ENCODE data around the gene LMBR1L. TPM values are rescaled to one million over a fixed set of nuclear protein-coding genes. Genes with fewer than 3 reads are reported as not detected.
A peak's percentile ranks its signal among the peaks of the same experiment; 100 is the strongest.

The LMBR1L gene
- total and polyA plus RNA-seq, 2 of the 8 experiments (the other 6 are each of a cell fraction or from before 2014, with no cell fraction given): 36.6 to 49.6 TPM

DNA sequence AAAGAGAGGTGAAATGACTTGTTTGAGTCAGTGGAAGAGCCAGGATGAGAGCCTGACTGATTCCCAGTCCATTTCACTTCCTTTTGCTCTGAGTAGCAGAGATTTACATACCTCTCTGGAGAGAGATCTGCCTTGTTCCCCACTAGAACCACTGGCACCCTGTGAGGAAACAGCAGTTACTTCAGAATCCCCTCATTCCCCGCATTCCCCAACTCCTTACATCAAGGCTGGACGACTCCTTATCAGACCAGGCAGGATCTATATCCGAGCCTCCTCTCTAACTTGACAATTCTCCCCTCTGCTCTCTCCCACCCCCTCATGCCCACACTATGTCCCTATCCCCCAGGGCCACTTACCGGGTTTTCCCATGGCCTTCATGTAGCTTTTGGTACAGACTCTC lies 44.5 kb downstream of the LMBR1L start:
- Histone ChIP-seq H2AK5ac (ENCODE audit: low read depth, low read length) (no peak overlapping the region), H2BK5ac (ENCODE audit: low read depth, low read length) (no peak overlapping the region), H3K4ac (replicated peaks; ENCODE audit: insufficient read length, low read depth, low read length) (no peak overlapping the region), H3K9me3 (ENCODE audit: insufficient read depth in 2 of 2, low read depth in 1 of 2, low read length in 1 of 2) (no peaks in the 10 kb centered on the region), H4K5ac (ENCODE audit: insufficient read length, low read depth, low read length) (no peak overlapping the region), H2BK20ac (ENCODE audit: low read length) (no peak overlapping the region), H3K27me3 (replicated peaks in 1 of 4; ENCODE audit: control insufficient read depth in 3 of 4, extremely low read depth in 1 of 4, insufficient read depth in 3 of 4, low read length in 3 of 4) (peaks cover 0 to 8% (median 3%) of the 10 kb centered on the region in 4 experiments; a peak in 5 of 7 replicates), H2AFZ (ENCODE audit: low read length) (no peak overlapping the region), H3K18ac (ENCODE audit: extremely low read depth, low read length) (no peak overlapping the region), H3K9ac (replicated peaks in 1 of 4; ENCODE audit: extremely low read depth in 1 of 4, low read depth in 3 of 4, low read length in 3 of 4) (no peak overlapping the region), H2BK12ac (ENCODE audit: low read depth, low read length) (no peak overlapping the region), H3K4me3 (ENCODE audit: extremely low read depth in 1 of 4, insufficient read depth in 2 of 4, low read depth in 3 of 4, low read length in 4 of 4) (no peak overlapping the region), H3K56ac (replicated peaks; ENCODE audit: insufficient read length, low read depth, low read length) (no peak overlapping the region), H4K91ac (replicated peaks; ENCODE audit: insufficient read length, low read length) (no peak overlapping the region), H3K36me3 (ENCODE audit: control insufficient read depth in 2 of 4, insufficient read depth in 4 of 4, low read length in 3 of 4) (no peaks in the 10 kb centered on the region), H2BK120ac (replicated peaks; ENCODE audit: low read depth, low read length) (no peak overlapping the region), H4K20me1 (replicated peaks in 1 of 2; ENCODE audit: control insufficient read depth in 1 of 2, insufficient read depth in 2 of 2, low read length in 2 of 2) (no peaks in the 10 kb centered on the region), H3K23ac (ENCODE audit: insufficient read length) (no peak overlapping the region), H3K4me2 (ENCODE audit: insufficient read depth in 1 of 2, low read depth in 2 of 2, low read length in 2 of 2) (no peak overlapping the region), H3K14ac (ENCODE audit: insufficient read length) (no peak overlapping the region), H3K4me1 (replicated peaks in 1 of 4; ENCODE audit: control insufficient read depth in 3 of 4, insufficient read depth in 4 of 4, low read length in 3 of 4) (peaks cover 2 to 6% (median 4%) of the 10 kb centered on the region in 4 experiments; a peak in 5 of 7 replicates), H4K8ac (ENCODE audit: extremely low read depth, insufficient read depth, low read length) (no peak overlapping the region), H3K27ac (ENCODE audit: low read depth, low read length) (no peak overlapping the region), H3K79me2 (ENCODE audit: control insufficient read depth in 1 of 2, insufficient read depth in 2 of 2, low read length in 2 of 2) (no peaks in the 10 kb centered on the region), H3K79me1 (ENCODE audit: low read depth, low read length) (no peaks in the 10 kb centered on the region), H2BK15ac (ENCODE audit: low read length) (no peak overlapping the region), H3K23me2 (ENCODE audit: low read depth, low read length) (peaks cover 13% of the 10 kb centered on the region)
- DNase-seq (ENCODE audit: low read depth in 1 of 2, low spot score in 2 of 2) (no peak), FAIRE-seq (no peak)
- no peak for TF ChIP-seq EZH2 (IDR thresholded peaks at IDR 0.05; ENCODE audit: low read depth, low read length, severe bottlenecking)
- TF ChIP-seq GABPA (IDR thresholded peaks at IDR 0.05; ENCODE audit: borderline replicate concordance, insufficient read depth, low read length): no peak
- TF ChIP-seq TEAD4 (IDR thresholded peaks at IDR 0.05; ENCODE audit: low read depth, low read length): 0 out of 2 replicates have a peak, but pooled peaks have one; percentile 38
- TF ChIP-seq BCL11A (IDR thresholded peaks at IDR 0.05; ENCODE audit: low read depth in 2 of 2, low read length in 2 of 2): no peak
- CTCF ChIA-PET (ENCODE audit: partially characterized antibody): interaction anchor here (0.6 to 10.0 kb wide), 9 partner anchors 10 to 54 kb away, joined by 3 to 129 read pairs (median 28); partner anchors contain the start of gene DHH
- WGBS, 2 experiments (ENCODE audit: extremely low coverage in 1 of 2, insufficient coverage in 1 of 2, insufficient read length in 1 of 2, insufficient replicate concordance in 2 of 2, low coverage in 1 of 2, low lambda C conversion rate in 2 of 2, missing lambda C conversion rate in 1 of 2): 59% methylated on average over 4 of the region's 4 CpGs; no CpG with 5 or more reads in 1 of the 2 experiments
- POLR2A ChIA-PET (ENCODE audit: partially characterized antibody): interaction anchor here (0.6 to 4.6 kb wide), 8 partner anchors 9 to 128 kb away, joined by 3 to 32 read pairs (median 3); partner anchors contain the start of genes DHH and TUBA1B

Measured in H1 (cell line).